ENCODE measurements around the gene TIMM17A. TPM values are rescaled to one million over a fixed set of nuclear protein-coding genes. Genes with fewer than 3 reads are reported as not detected.

The TIMM17A gene
- total and polyA plus RNA-seq, 4 donors, result 25.9 to 56.1 (median 35.2) TPM

- TF ChIP-seq, protein P1, sequence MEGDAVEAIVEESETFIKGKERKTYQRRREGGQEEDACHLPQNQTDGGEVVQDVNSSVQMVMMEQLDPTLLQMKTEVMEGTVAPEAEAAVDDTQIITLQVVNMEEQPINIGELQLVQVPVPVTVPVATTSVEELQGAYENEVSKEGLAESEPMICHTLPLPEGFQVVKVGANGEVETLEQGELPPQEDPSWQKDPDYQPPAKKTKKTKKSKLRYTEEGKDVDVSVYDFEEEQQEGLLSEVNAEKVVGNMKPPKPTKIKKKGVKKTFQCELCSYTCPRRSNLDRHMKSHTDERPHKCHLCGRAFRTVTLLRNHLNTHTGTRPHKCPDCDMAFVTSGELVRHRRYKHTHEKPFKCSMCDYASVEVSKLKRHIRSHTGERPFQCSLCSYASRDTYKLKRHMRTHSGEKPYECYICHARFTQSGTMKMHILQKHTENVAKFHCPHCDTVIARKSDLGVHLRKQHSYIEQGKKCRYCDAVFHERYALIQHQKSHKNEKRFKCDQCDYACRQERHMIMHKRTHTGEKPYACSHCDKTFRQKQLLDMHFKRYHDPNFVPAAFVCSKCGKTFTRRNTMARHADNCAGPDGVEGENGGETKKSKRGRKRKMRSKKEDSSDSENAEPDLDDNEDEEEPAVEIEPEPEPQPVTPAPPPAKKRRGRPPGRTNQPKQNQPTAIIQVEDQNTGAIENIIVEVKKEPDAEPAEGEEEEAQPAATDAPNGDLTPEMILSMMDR (IDR thresholded peaks at IDR 0.05; ENCODE audit: control extremely low read depth, extremely low read depth), result no peak
- Histone ChIP-seq H3K9me3 (ENCODE audit: control insufficient read depth in 4 of 4, insufficient read depth in 3 of 4, low read length in 3 of 4) (no peaks in the 10 kb centered on the region), H3K27me3 (ENCODE audit: control insufficient read depth in 3 of 3, insufficient read depth in 3 of 3, low read length in 2 of 3) (no peaks in the 10 kb centered on the region), H3K4me1 (ENCODE audit: control insufficient read depth in 5 of 5, insufficient read depth in 5 of 5, low read length in 5 of 5) (peaks cover 0 to 9% (median 5%) of the 10 kb centered on the region in 5 donors), H3K9ac (ENCODE audit: insufficient read depth in 1 of 2, low read length in 2 of 2) (no peak overlapping the region), H3K36me3 (ENCODE audit: control insufficient read depth in 4 of 4, insufficient read depth in 4 of 4, low read length in 4 of 4) (no peaks in the 10 kb centered on the region), H3K27ac (ENCODE audit: low read depth in 1 of 2, low read length in 1 of 2) (no peak overlapping the region), H3K4me3 (no peak overlapping the region)
- no peak for ATAC-seq (ENCODE audit: insufficient read depth, low FRiP score)
- DNase-seq, result no peak
- 80 to 82% methylated on average over 4 of the region's 4 CpGs for WGBS, 2 donors
Observed at GRCh38 chr1:201911826-201912571, 43.3 kb upstream of the TIMM17A start.

GRCh38 chr1:201912832-201913231, 42.5 kb upstream of the TIMM17A start:
- no peaks in the 10 kb centered on the region for H3K27me3 ChIP-seq (ENCODE audit: control insufficient read depth in 3 of 3, insufficient read depth in 3 of 3, low read length in 2 of 3)
- H3K4me3 ChIP-seq, result no peak overlapping the region
- DNase-seq, result no peak
- no peaks in the 10 kb centered on the region for H3K36me3 ChIP-seq (ENCODE audit: control insufficient read depth in 4 of 4, insufficient read depth in 4 of 4, low read length in 4 of 4)
- TF ChIP-seq, protein P1 (IDR thresholded peaks at IDR 0.05; ENCODE audit: control extremely low read depth, extremely low read depth), result no peak
- H3K9me3 ChIP-seq (ENCODE audit: control insufficient read depth in 4 of 4, insufficient read depth in 3 of 4, low read length in 3 of 4), result no peaks in the 10 kb centered on the region
- no peak for ATAC-seq (ENCODE audit: insufficient read depth, low FRiP score)
- H3K27ac ChIP-seq (ENCODE audit: low read depth in 1 of 2, low read length in 1 of 2), result peak overlapping the region in 1 of 2 donors; percentile 18
- peaks cover 0 to 10% (median 5%) of the 10 kb centered on the region in 5 donors for H3K4me1 ChIP-seq (ENCODE audit: control insufficient read depth in 5 of 5, insufficient read depth in 5 of 5, low read length in 5 of 5)
- WGBS, 2 donors, result 72 to 92% methylated on average over 5 of the region's 5 CpGs
- H3K9ac ChIP-seq (ENCODE audit: insufficient read depth in 1 of 2, low read length in 2 of 2), result no peak overlapping the region

DNA sequence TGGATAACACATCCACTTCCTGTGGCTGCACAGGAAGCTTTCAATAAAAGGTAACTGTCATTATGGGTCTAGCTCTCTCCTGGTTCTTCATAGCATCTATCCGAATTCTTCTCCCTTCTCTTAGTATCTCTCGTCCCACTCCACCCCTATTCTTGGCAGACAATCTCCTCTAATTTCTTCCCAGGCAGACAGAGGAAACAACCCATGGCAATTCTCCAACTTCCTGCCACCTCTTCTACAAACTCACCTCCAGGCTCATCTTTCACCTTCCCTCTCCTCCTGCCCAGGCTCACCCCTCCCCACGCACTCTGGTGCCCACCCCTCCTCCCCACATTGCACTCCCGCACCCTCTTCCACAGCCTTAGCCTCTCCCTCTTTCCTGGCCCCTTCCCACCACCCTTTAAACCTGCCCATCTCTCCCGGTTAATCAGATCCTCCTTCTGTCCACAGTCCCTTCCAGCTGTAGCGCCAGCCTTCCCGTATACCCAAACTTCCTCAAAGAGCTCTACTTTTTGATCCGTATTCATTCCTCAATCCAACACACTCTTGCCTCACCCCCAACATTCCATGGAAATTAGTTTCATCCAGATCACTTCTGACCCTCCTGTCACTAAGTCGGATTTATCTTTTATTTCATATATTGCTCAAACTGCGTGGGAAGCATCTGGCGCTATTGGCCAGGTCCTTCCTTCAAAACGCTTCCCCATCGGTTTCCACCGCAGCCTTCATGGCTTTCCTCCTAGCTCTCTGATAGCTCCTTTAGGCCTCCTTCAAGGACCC, 40.7 kb upstream of the TIMM17A start:
- peak overlapping the region in 1 of 2 donors; percentile 16 for H3K27ac ChIP-seq (ENCODE audit: low read depth in 1 of 2, low read length in 1 of 2)
- TF ChIP-seq, protein P1 (IDR thresholded peaks at IDR 0.05; ENCODE audit: control extremely low read depth, extremely low read depth), result no peak
- peaks cover 0 to 10% (median 5%) of the 10 kb centered on the region in 5 donors for H3K4me1 ChIP-seq (ENCODE audit: control insufficient read depth in 5 of 5, insufficient read depth in 5 of 5, low read length in 5 of 5)
- WGBS, 2 donors, result 72 to 84% methylated on average over 13 to 14 of the region's 14 CpGs
- H3K9me3 ChIP-seq (ENCODE audit: control insufficient read depth in 4 of 4, insufficient read depth in 3 of 4, low read length in 3 of 4), result no peaks in the 10 kb centered on the region
- no peaks in the 10 kb centered on the region for H3K36me3 ChIP-seq (ENCODE audit: control insufficient read depth in 4 of 4, insufficient read depth in 4 of 4, low read length in 4 of 4)
- no peak for DNase-seq
- no peak overlapping the region for H3K4me3 ChIP-seq
- ATAC-seq (ENCODE audit: insufficient read depth, low FRiP score), result no peak
- H3K9ac ChIP-seq (ENCODE audit: insufficient read depth in 1 of 2, low read length in 2 of 2), result no peak overlapping the region
- no peaks in the 10 kb centered on the region for H3K27me3 ChIP-seq (ENCODE audit: control insufficient read depth in 3 of 3, insufficient read depth in 3 of 3, low read length in 2 of 3)

Measured in lung (tissue), 12 donors.